ENCODE results near the gene RNF149. TPM values are rescaled to one million over a fixed set of nuclear protein-coding genes. Genes with fewer than 3 reads are reported as not detected.

Gene RNF149
- total RNA-seq, 1 experiment from 2014 or later = 34.8 TPM

- no peaks in the 10 kb centered on the region for H3K36me3 Mint-ChIP-seq (ENCODE audit: insufficient read depth, unreplicated experiment)
- intact Hi-C loops (cut with micrococcal nuclease) = loop anchor here (5.0 to 10.0 kb wide), 2 partner anchors 177 to 1105 kb away; no protein-coding TSS in a partner anchor
- DNase-seq (ENCODE audit: unreplicated experiment) = no peak
- no peak for TF ChIP-seq CTCF (IDR thresholded peaks at IDR 0.05; ENCODE audit: unreplicated experiment)
- POLR2A ChIA-PET = interaction anchor here (0.6 to 1.0 kb wide), 2 partner anchors 79 to 227 kb away, joined by 3 read pairs; no protein-coding TSS in a partner anchor
- H3K4me1 Mint-ChIP-seq (ENCODE audit: insufficient read depth, unreplicated experiment) = peaks cover 5% of the 10 kb centered on the region
- no peaks in the 10 kb centered on the region for H3K27me3 Mint-ChIP-seq (ENCODE audit: insufficient read depth, unreplicated experiment)
- BruUV-seq (replicated peaks) = no TSS peak
- H3K4me3 Mint-ChIP-seq (ENCODE audit: unreplicated experiment) = no peak overlapping the region
- H3K9me3 Mint-ChIP-seq (ENCODE audit: unreplicated experiment) = no peaks in the 10 kb centered on the region
- no peak overlapping the region for H3K27ac Mint-ChIP-seq (ENCODE audit: low read depth, unreplicated experiment)
- CTCF ChIA-PET = interaction anchor here (0.7 to 4.4 kb wide), 5 partner anchors 12 to 492 kb away, joined by 3 to 55 read pairs (median 21); partner anchors contain the start of gene CREG2
Observed at GRCh38 chr2:101340141-101340551, 31.6 kb upstream of the RNF149 start.

GRCh38 chr2:101339266-101339880, 30.9 kb upstream of the RNF149 start:
- no peak overlapping the region for H3K4me3 Mint-ChIP-seq (ENCODE audit: unreplicated experiment)
- no peak overlapping the region for H3K27ac Mint-ChIP-seq (ENCODE audit: low read depth, unreplicated experiment)
- ChIA-PET CTCF (interaction anchor here (1.0 to 4.4 kb wide), 2 partner anchors 13 to 62 kb away, joined by 3 to 55 read pairs; no protein-coding TSS in a partner anchor), POLR2A (interaction anchor here (0.7 kb wide), 2 partner anchors 17 to 33 kb away, joined by 3 read pairs; no protein-coding TSS in a partner anchor)
- no peaks in the 10 kb centered on the region for H3K36me3 Mint-ChIP-seq (ENCODE audit: insufficient read depth, unreplicated experiment)
- no peaks in the 10 kb centered on the region for H3K27me3 Mint-ChIP-seq (ENCODE audit: insufficient read depth, unreplicated experiment)
- no TSS peak for BruUV-seq (replicated peaks)
- intact Hi-C loops (cut with micrococcal nuclease) = no loop called here
- H3K9me3 Mint-ChIP-seq (ENCODE audit: unreplicated experiment) = no peaks in the 10 kb centered on the region
- no peak for DNase-seq (ENCODE audit: unreplicated experiment)
- peaks cover 5% of the 10 kb centered on the region for H3K4me1 Mint-ChIP-seq (ENCODE audit: insufficient read depth, unreplicated experiment)
- TF ChIP-seq CTCF (IDR thresholded peaks at IDR 0.05; ENCODE audit: unreplicated experiment) = no peak

GRCh38 chr2:101337877-101338276, 29.4 kb upstream of the RNF149 start:
- H3K36me3 Mint-ChIP-seq (ENCODE audit: insufficient read depth, unreplicated experiment) = no peaks in the 10 kb centered on the region
- POLR2A ChIA-PET = interaction anchor here (1.0 kb wide), 1 partner anchor 359 kb away, joined by 5 read pairs; no protein-coding TSS in a partner anchor
- H3K27ac Mint-ChIP-seq (ENCODE audit: low read depth, unreplicated experiment) = no peak overlapping the region
- TF ChIP-seq CTCF (IDR thresholded peaks at IDR 0.05; ENCODE audit: unreplicated experiment) = no peak
- no peaks in the 10 kb centered on the region for H3K27me3 Mint-ChIP-seq (ENCODE audit: insufficient read depth, unreplicated experiment)
- no peak overlapping the region for H3K4me3 Mint-ChIP-seq (ENCODE audit: unreplicated experiment)
- DNase-seq (ENCODE audit: unreplicated experiment) = no peak
- intact Hi-C loops (cut with micrococcal nuclease) = no loop called here
- H3K4me1 Mint-ChIP-seq (ENCODE audit: insufficient read depth, unreplicated experiment) = peaks cover 5% of the 10 kb centered on the region
- BruUV-seq (replicated peaks) = no TSS peak
- CTCF ChIA-PET = interaction anchor here (0.8 kb wide), 1 partner anchor 11 kb away, joined by 3 read pairs; no protein-coding TSS in a partner anchor
- H3K9me3 Mint-ChIP-seq (ENCODE audit: unreplicated experiment) = no peaks in the 10 kb centered on the region

- H3K4me1 Mint-ChIP-seq (ENCODE audit: insufficient read depth, unreplicated experiment) = no peaks in the 10 kb centered on the region
- H3K27me3 Mint-ChIP-seq (ENCODE audit: insufficient read depth, unreplicated experiment) = no peaks in the 10 kb centered on the region
- POLR2A ChIA-PET = interaction anchor here (0.7 to 1.2 kb wide), 4 partner anchors 11 to 80 kb away, joined by 3 to 4 read pairs (median 3); no protein-coding TSS in a partner anchor
- H3K4me3 Mint-ChIP-seq (ENCODE audit: unreplicated experiment) = no peak overlapping the region
- no peak overlapping the region for H3K27ac Mint-ChIP-seq (ENCODE audit: low read depth, unreplicated experiment)
- H3K9me3 Mint-ChIP-seq (ENCODE audit: unreplicated experiment) = no peaks in the 10 kb centered on the region
- intact Hi-C loops (cut with micrococcal nuclease) = no loop called here
- BruUV-seq (replicated peaks) = no TSS peak
- CTCF ChIA-PET = interaction anchor here (0.6 to 2.0 kb wide), 3 partner anchors 9 to 494 kb away, joined by 3 to 8 read pairs (median 4); no protein-coding TSS in a partner anchor
- TF ChIP-seq CTCF (IDR thresholded peaks at IDR 0.05; ENCODE audit: unreplicated experiment) = no peak
- H3K36me3 Mint-ChIP-seq (ENCODE audit: insufficient read depth, unreplicated experiment) = no peaks in the 10 kb centered on the region
- no peak for DNase-seq (ENCODE audit: unreplicated experiment)
Observed at GRCh38 chr2:101332885-101333766, 24.6 kb upstream of the RNF149 start.
